Muscle of leg (tissue), 11 donors: ENCODE results near the gene PHLPP2. TPM values are rescaled to one million over a fixed set of nuclear protein-coding genes. Genes with fewer than 3 reads are reported as not detected.
"Not testable (repeated sequence)": the region's sequence is repeated elsewhere in the genome, so short reads cannot be mapped to it uniquely, and the experiment has no call there.

Source experiments
- DNase-seq: peaks from one replicate; pipeline ENCODE4 v3.0.0; 2013
- H3K27ac ChIP-seq: one replicate; pipeline ENCODE4 v1.5.1; 2013; ENCODE audit warnings: mild to moderate bottlenecking, low read length, control low read depth
- H3K27me3 ChIP-seq: one replicate; pipeline ENCODE4 v1.6.1; 2013; ENCODE audit warnings: low read length; ENCODE audit not compliant: control insufficient read depth, insufficient read depth
- H3K36me3 ChIP-seq: one replicate; pipeline ENCODE4 v1.6.1; 2013; ENCODE audit warnings: low read length; ENCODE audit not compliant: control insufficient read depth, insufficient read depth
- H3K4me1 ChIP-seq: one replicate; pipeline ENCODE4 v1.6.1; 2013; ENCODE audit warnings: low read length; ENCODE audit not compliant: control insufficient read depth, insufficient read depth
- H3K4me3 ChIP-seq: one replicate; pipeline ENCODE4 v1.5.1; 2013; ENCODE audit warnings: low read length, control low read depth
- H3K9me3 ChIP-seq: replicated peaks from 2 replicates; pipeline ENCODE4 v1.6.1; 2013; ENCODE audit warnings: low read depth, low read length; ENCODE audit not compliant: control insufficient read depth
- WGBS: methylation state at CpG from one replicate; pipeline ENCODE4 v1.1.5; 2013; ENCODE audit warnings: missing lambda C conversion rate; ENCODE audit not compliant: insufficient coverage; 5-methylcytosine and 5-hydroxymethylcytosine counted together
- polyA plus RNA-seq, 8 donors: library from polyadenylated mRNA; unstranded; fragments of 120-200 nt; gene quantifications; one replicate each; pipeline versions ENCODE4 v1.2.1 to v1.2.3, GENCODE V29; 2013; ENCODE audit warnings: inconsistent platforms in 1 of 8, low replicate concordance in 1 of 8; ENCODE audit not compliant: insufficient read length in 8 of 8, insufficient read depth in 1 of 8
- total RNA-seq: library from RNA; stranded (reverse); fragments of 120-200 nt; gene quantifications from one replicate; pipeline ENCODE4 v1.2.4, GENCODE V29; 2013

PHLPP2 gene
- total and polyA plus RNA-seq, 9 donors = 4.6 to 7.9 (median 5.6) TPM

DNA sequence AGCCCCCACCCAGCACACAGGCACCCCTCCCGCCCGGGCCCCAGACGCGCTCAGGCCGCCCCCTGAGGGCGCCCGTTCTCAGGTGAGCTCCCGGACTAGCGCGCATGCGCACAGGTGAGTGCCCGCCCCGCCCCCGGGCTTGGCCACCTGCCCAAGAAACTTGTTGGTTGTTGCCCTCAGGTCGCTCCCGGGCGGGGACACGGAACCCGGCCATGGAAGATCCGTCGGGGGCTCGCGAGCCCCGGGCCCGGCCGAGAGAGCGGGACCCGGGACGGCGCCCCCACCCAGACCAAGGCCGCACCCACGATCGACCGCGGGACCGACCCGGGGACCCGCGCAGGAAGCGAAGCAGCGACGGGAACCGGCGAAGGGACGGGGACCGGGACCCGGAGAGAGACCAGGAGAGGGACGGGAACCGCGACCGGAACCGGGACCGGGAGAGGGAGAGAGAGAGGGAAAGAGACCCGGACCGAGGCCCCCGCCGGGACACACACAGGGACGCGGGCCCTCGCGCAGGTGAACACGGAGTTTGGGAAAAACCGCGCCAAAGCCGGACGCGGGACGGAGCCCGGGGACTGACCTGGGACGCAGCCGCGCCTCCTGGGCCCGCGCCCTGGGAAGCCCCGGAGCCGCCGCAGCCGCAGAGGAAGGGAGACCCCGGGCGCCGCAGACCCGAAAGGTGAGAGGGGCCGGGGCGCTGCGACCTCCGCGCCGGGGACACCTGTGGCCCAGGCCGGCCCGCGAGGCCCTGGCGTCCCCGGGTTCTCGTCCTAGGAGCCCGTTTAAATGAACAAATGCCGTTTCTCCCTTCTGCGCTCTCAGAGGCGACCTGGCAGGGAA is 98.3 kb downstream of the PHLPP2 start, which contains the start of gene MARVELD3:
MARVELD3 (plus strand) TSS at position 167 of the 840 bp plus-strand sequence; CDS start at position 213, 46 bp downstream.
- WGBS = under 1% methylated on average over 91 of the region's 98 CpGs
- no peaks in the 10 kb centered on the region for H3K36me3 ChIP-seq
- H3K9me3 ChIP-seq = no peaks in the 10 kb centered on the region
- no peak for DNase-seq
- H3K4me3 ChIP-seq = peak within 1 kb of the TSS; percentile 13
- H3K4me1 ChIP-seq = peaks cover 5% of the 10 kb centered on the region
- H3K27me3 ChIP-seq = peaks cover 49% of the 10 kb centered on the region
- H3K27ac ChIP-seq = no peak within 1 kb of the TSS

DNA sequence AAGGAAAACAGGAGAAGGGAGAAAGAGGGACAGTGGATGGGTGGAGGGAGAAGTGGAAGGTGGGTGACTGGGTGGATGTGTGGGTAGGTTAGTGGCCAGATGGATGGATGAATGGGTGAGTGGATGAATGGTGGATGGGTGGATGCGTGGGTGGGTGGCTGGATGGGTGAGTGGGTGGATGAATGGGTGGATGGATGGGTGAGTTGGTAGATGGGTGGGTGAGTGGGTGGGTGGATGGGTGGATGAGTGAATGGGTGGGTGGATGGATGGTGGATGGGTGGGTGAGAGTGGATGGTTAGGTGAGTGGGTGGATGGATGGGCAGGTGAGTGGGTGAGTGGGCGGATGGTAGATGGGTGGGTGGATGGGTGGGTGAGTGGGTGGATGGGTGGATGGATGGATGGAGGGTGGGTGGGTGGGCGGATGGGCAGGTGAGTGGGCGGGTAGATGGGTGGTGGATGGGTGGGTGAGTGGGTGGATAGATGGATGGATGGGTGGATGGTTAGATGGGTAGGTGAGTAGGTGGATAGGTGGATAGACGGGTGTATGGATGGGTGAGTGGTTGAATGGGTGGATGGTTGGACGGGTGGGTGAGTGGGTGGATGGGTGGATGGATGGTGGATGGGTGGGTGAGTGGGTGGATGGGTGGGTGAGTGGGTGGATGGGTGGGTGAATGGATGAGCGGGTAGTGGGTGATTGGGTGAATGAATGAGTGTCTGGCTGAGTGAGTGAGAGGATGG is 99.2 kb downstream of the PHLPP2 start:
- 82% methylated on average over 5 of the region's 7 CpGs for WGBS
- Histone ChIP-seq H3K9me3 (no peaks in the 10 kb centered on the region), H3K4me1 (peaks cover 5% of the 10 kb centered on the region), H3K27ac (no peak overlapping the region), H3K4me3 (no peak overlapping the region), H3K36me3 (no peaks in the 10 kb centered on the region), H3K27me3 (peaks cover 49% of the 10 kb centered on the region)
- no peak for DNase-seq

DNA sequence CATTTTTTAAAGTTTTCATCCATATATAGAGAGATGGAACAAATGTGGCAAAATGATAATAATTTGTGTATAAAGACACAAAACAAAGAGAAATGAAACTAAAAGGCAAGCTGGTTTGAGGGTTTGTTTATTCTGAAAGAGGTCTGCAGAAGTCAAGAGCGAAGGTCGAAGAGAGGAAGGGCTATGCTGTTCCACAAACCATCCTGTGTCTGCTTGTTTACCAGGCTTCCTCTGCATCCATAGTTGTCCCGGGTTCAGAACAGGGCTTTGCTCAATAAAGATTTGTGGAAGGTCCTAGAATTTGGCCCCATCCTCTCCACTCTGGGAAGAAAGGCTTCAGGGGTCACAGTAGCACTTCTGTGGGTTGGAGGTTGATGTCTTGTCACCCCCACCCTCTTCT is 100.9 kb downstream of the PHLPP2 start:
- no peak for DNase-seq
- Histone ChIP-seq H3K36me3 (no peaks in the 10 kb centered on the region), H3K27me3 (peaks cover 42% of the 10 kb centered on the region), H3K4me3 (no peak overlapping the region), H3K4me1 (peaks cover 5% of the 10 kb centered on the region), H3K9me3 (no peaks in the 10 kb centered on the region), H3K27ac (no peak overlapping the region)
- no CpG with 5 or more reads among the region's 3 CpGs for WGBS

- H3K4me1 ChIP-seq = peaks cover 5% of the 10 kb centered on the region
- no peak for DNase-seq
- no peaks in the 10 kb centered on the region for H3K36me3 ChIP-seq
- H3K4me3 ChIP-seq = no peak overlapping the region
- H3K27me3 ChIP-seq = peaks cover 30% of the 10 kb centered on the region
- no peak overlapping the region for H3K27ac ChIP-seq
- H3K9me3 ChIP-seq = no peaks in the 10 kb centered on the region
Observed at GRCh38 chr16:71622088-71622487, 102.4 kb downstream of the PHLPP2 start.

DNA sequence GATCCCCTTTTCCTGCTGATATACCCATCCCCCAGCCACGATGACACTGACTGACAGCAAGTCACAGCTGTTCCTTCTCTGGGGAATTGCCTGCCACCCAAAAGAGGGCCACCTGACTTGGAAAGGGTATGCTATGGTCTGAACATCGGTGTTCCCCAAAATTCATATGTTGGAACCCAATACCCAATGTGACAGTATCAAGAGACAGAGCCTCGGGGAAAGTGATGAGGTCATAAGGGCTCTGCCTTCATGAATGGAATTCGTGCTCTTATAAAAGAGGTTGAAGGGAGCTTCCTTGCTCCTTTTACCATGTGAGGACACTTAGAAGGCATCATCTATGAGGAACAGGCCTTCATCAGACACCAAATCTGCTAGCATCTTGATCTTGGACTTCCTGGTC is 106.1 kb downstream of the PHLPP2 start:
- no peaks in the 10 kb centered on the region for H3K4me1 ChIP-seq
- no CpG with 5 or more reads among the region's 4 CpGs for WGBS
- DNase-seq = no peak
- no peaks in the 10 kb centered on the region for H3K36me3 ChIP-seq
- no peaks in the 10 kb centered on the region for H3K9me3 ChIP-seq
- no peak overlapping the region for H3K27ac ChIP-seq
- peaks cover 2% of the 10 kb centered on the region for H3K27me3 ChIP-seq
- no peak overlapping the region for H3K4me3 ChIP-seq

DNA sequence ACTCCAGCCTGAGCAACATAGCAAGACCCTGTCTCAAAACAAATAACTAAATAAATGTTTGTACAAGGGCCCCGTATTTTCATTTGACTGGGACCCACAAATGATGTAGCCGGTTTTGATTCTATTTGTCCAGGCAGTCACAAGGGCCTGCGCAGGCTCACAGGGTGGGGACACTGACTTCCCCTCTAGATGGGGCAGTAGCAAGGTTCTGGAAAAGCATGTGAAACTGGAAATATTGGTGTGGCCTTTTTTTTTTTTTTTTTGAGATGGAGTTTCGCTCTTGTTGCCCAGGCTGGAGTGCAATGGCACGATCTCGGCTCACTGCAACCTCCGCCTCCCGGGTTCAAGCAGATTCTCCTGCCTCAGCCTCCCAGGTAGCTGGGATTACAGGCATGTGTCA is 109.5 kb downstream of the PHLPP2 start:
- not testable (repeated sequence) for H3K4me1 ChIP-seq, DNase-seq, H3K4me3 ChIP-seq, H3K9me3 ChIP-seq, H3K27me3 ChIP-seq, H3K27ac ChIP-seq, H3K36me3 ChIP-seq
- 80% methylated on average over 7 of the region's 8 CpGs for WGBS

DNA sequence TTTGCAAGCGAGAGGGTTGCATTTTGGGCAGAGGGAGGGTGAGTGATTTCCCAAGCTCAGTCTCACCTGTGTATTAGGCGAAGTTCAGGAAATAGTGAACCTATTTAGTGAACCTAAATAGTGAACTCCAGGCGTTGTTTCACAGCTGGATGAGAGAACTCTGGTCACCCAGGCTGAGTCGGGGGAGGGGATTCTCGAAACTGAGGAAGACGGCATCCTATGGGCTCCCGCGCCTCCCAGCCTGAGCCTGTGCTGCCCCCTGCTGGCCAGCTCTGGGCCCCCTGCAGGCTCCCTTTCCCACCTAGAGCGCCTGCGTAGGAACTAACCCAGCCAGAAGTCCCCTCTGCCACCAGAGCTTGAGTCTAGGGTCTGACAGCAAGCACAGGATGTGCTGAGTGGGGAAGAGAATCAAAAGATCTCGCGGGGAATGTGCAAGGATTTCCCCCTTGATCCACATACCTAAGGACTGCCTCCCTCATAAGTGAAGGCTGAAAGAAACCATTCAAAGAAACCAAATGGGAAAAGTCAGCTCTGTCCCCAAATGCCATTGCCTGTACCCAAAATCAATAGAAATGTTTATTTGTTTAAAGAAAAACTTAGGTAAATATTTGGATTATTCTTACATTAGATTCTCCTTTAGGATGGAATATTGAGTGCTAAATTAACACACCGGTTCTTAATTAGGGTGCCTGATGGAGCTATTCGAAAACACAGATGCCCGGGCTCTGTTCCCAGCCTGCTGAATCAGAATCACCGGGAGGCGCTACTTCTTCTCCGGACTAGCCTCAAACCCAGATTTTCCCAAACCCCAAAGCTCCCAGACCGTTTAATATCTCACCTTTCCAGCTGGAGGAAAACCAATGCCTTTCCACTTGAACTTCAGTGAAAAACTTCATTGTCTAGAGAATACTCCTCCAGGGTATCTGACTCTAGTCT is 113.3 kb downstream of the PHLPP2 start:
- 15% methylated on average over 7 of the region's 19 CpGs for WGBS
- Histone ChIP-seq H3K27ac (no peak overlapping the region), H3K4me1 (no peaks in the 10 kb centered on the region), H3K36me3 (no peaks in the 10 kb centered on the region), H3K27me3 (peaks cover 5% of the 10 kb centered on the region), H3K4me3 (no peak overlapping the region), H3K9me3 (no peaks in the 10 kb centered on the region)
- peak; percentile 27 for DNase-seq

- H3K27me3 ChIP-seq = peaks cover 5% of the 10 kb centered on the region
- H3K27ac ChIP-seq = no peak overlapping the region
- WGBS = no CpG with 5 or more reads among the region's 4 CpGs
Observed at GRCh38 chr16:71610447-71610846, 114.1 kb downstream of the PHLPP2 start.

GRCh38 chr16:71609066-71609465 is 115.4 kb downstream of the PHLPP2 start:
- WGBS = no CpG with 5 or more reads among the region's 2 CpGs
- Histone ChIP-seq H3K27me3 (peaks cover 5% of the 10 kb centered on the region), H3K36me3 (no peaks in the 10 kb centered on the region), H3K4me3 (no peak overlapping the region), H3K27ac (no peak overlapping the region), H3K4me1 (no peaks in the 10 kb centered on the region), H3K9me3 (no peaks in the 10 kb centered on the region)
- DNase-seq = no peak

More at GRCh38 chr16:71610447-71610846, 114.1 kb downstream of the PHLPP2 start:
- no peak overlapping the region for H3K4me3 ChIP-seq
- no peak for DNase-seq
- H3K36me3 ChIP-seq = no peaks in the 10 kb centered on the region
- no peaks in the 10 kb centered on the region for H3K4me1 ChIP-seq
- H3K9me3 ChIP-seq = no peaks in the 10 kb centered on the region
